ENCODE data around the gene DEGS2.
A peak's percentile ranks its signal among the peaks of the same experiment; 100 is the strongest.

The DEGS2 gene

DNA sequence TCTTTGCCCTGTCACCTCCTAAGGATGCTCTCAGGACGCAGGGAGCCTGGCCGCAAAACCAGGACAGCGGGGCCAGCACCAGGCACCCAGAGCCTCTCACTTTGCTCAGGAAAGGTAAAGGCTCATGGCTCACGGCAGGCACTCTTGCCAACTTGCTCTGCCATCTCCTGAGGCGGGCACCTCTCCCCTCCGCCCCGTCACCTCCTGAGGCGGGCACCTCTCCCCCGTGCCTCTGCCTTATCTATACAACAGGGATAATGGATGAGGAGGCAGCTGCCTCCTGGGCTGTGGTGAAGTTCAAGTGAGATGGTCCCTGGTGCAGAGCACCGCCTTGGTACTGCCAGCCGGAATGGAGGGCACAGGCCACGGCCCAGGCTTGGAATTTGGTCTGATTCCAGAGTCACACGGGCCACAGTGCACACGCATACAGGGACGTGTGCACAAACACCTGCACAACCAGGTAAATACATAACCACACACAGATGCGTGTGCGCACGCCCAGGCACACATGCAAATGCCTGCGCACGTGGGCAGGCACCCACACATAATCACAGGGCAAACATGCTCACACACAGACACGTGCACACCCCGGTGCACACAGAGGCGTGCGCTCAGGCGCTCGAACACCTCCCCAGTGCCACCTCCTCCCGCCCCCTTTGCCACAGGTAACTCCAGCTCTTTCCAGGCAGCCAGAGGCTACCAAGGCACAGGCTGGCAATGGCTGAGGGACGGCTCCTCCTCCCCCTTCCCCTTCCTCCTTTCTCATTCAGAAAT is 11.6 kb downstream of the DEGS2 start:
- DNase-seq = no peak

- DNase-seq = no peak
Measured at GRCh38 chr14:100147181-100147631, 12.2 kb downstream of the DEGS2 start.

DNA sequence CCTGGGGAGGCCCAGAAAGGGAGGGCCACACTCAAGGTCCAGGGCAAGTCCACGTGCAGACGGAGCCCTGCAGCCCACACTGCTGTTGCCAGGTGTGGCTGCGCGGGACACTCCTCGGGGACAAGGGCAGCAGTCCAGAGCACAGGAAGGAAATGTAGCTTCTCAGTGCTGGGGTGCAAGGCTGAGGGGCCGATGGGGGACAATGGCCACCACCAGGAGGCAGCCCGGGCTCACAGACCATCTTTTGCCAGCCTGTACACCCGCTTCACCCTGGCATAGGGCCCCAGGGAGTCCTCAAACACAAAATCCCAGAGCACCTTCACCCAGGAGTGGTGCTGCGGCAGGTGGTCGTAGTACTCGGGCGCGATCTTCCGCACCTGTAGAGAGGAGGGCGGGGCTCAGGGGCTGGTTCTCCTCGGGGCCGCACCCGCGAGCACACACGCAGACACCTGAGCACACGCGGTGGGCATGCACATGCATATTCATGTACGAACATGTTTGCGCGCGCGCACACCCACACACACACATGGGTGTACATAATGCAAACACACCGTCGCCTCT is 12.8 kb downstream of the DEGS2 start:
- no peak for DNase-seq

DNA sequence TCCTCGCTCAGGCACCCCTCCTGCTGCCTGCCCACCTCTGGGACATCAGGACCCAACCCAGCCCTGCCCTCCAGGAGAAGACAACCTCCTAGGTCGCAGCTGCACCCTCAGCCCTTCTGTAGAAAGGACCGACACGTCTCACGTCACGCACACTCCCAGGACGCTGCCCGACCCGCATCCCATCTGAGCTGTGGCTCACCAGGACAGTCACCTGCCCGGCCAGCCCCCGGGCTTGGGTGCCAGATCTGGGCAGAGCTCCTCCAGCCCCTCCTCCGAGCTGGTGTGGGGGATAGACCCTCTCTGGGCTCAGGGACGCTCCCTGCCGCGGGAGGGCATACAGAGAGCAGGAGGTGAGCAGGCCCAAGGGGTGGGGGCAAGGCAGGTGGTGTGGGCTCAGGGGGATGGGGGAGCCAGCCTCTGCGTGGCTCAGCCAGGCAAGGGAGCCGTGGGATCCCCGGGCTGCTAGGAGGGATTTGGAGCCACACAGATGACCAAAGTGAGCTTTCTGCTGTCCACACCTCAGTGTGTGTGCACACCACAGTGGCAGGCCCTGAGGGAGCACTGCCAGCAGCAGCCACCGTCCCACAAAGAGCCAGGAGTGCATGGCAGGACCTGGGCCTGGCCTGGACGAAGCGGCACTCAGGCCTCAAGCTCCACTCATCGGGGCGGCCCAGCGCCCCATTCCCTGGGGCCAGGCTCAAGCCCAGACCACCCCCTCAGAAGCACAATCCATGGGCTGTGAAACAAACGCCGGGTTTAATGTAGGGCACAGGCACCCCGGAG is 13.6 kb downstream of the DEGS2 start:
- no peak for DNase-seq

- no peak for DNase-seq
Measured at GRCh38 chr14:100144996-100145646, 14.3 kb downstream of the DEGS2 start.

GRCh38 chr14:100144645-100144995 is 14.8 kb downstream of the DEGS2 start:
- DNase-seq = no peak

GRCh38 chr14:100143934-100144333 is 15.5 kb downstream of the DEGS2 start:
- DNase-seq = no peak

GRCh38 chr14:100143523-100143922 is 15.9 kb downstream of the DEGS2 start:
- no peak for DNase-seq

GRCh38 chr14:100142073-100143040 is 17.1 kb downstream of the DEGS2 start:
- no peak for DNase-seq

- no peak for DNase-seq
Measured at GRCh38 chr14:100141098-100141497, 18.3 kb downstream of the DEGS2 start.

DNA sequence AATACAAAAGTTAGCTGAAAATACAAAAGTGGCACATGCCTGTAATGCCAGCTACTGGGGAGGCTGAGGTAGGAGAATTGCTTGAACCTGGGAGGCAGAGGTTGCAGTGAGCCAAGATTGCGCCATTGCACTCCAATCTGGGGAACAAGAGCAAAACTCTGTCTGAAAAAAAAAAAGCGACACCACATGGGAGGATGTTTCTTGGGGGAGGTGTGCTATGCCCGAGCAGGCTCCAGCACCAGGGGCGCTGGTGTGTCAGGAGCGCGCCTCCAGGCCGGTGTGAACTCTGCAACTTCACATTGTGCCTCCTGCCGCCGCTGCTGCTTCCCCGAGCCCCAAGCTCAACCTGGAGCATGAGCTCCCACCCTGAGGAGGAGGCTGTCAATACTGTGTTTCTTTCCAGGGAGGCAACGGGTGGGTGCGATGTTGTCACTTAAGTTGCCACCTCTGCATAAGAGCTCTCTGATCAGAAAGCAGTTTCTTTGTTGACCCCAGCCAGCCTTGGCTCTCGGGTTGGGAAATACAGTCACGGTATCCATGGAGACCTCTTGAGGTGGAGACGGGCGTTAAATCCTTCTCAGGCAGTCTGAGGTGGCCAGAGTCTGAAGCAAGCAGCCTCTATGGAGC is 18.9 kb downstream of the DEGS2 start:
- peak; percentile 30 for DNase-seq

- no peak for DNase-seq
Measured at GRCh38 chr14:100138955-100139354, 20.5 kb downstream of the DEGS2 start.

GRCh38 chr14:100138082-100138787 is 21.2 kb downstream of the DEGS2 start:
- no peak for DNase-seq

DNA sequence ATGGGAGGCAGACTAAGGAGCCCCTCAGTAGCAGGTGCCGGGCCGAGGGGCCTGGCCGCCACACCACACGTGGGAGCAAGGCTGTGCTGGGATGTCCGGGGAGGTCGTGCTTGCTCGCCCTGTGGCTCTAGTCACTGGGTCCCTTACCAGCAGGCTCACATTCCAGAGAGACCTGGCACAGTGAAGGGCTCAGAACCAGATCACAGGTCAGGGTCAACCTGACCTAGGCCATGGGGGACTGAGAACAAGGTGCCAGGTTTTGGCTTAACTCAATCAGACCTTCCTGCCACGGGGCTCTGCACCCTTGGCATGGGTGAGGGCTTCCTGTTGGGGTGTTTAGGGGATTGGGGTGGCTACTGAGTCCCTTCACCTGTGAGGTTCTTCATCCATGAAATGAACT is 22.3 kb downstream of the DEGS2 start:
- no peak for DNase-seq

GRCh38 chr14:100135784-100136183 is 23.7 kb downstream of the DEGS2 start:
- DNase-seq = no peak

- DNase-seq = no peak
Measured at GRCh38 chr14:100135073-100135472, 24.4 kb downstream of the DEGS2 start.

GRCh38 chr14:100134586-100134985 is 24.9 kb downstream of the DEGS2 start:
- no peak for DNase-seq

DNA sequence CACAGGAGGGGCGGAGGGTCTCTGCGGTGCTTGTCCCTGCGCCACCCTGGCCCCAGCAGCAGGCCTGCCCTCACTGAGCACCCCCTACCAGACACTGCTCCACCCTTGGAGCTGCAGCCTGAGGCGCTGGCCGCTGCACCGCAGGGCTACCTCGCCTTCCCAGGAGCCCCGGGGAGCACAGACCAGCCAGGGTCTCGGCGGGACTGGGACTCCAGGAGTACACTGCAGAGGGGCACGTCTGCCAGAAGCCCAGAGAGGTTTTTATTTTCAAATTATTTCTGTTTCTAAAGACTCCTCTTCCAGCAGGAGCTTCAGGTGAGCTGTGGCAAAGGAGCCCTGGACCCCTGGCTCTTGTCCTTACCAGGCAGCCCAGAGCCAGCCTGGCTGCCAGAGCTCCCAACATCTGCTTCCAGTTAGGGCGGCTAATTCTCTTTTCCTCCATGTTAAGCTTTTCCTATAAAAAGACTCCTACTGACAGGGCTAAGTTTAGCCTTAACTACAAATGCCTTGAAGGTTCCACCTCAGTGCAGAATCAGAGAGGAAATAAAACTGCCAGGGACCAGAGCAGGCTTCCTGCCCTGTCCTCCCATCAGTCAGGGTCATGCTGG is 26.4 kb downstream of the DEGS2 start:
- DNase-seq = peak; percentile 54

- peak; percentile 65 for DNase-seq
Measured at GRCh38 chr14:100132161-100132902, 27.1 kb downstream of the DEGS2 start.

DNA sequence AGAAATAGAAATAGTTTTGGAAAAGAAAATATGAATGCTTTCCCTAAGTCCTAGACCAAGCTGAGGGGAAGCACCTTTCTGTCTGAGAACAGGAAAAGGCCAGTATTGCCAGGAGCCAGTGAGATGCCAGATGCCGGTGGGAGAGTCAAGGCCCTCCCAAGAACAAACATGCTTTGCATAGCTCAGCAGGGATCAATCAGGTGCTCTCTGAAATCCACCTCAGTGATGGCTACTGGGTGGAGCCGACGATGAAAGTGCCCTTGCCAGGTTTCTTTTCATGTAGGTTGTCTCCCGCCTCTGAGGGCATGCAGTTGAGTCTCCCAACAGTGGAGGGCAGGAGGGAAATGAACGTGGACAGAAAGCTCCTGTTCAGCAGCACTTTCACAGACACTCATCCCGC is 28.3 kb downstream of the DEGS2 start:
- no peak for DNase-seq

Measured in fibroblast of upper back skin (primary cell).